ENCODE data around the gene RANBP6. TPM values are rescaled to one million over a fixed set of nuclear protein-coding genes. Genes with fewer than 3 reads are reported as not detected.

Gene RANBP6
- total and polyA plus RNA-seq, 2 donors (not counting 1 experiment from before 2014, with no cell fraction given) = 7.2 to 25.9 TPM

GRCh38 chr9:6047020-6047419 lies 31.6 kb upstream of the RANBP6 start:
- Histone ChIP-seq H3K36me3 (replicated peaks in 1 of 2; ENCODE audit: control extremely low read depth in 1 of 2, control insufficient read depth in 1 of 2, extremely low read depth in 1 of 2, insufficient read depth in 2 of 2, low read length in 1 of 2) (no peaks in the 10 kb centered on the region), H3K79me2 (ENCODE audit: control insufficient read depth, insufficient read depth, low read length) (no peaks in the 10 kb centered on the region), H4K20me1 (ENCODE audit: control insufficient read depth, insufficient read depth, low read length, poor library complexity, severe bottlenecking) (no peaks in the 10 kb centered on the region), H3K4me2 (replicated peaks; ENCODE audit: low read depth, low read length, poor library complexity, severe bottlenecking) (no peak overlapping the region), H2AFZ (ENCODE audit: insufficient read depth, low read depth, low read length, poor library complexity, severe bottlenecking) (no peak overlapping the region), H3K27me3 (replicated peaks in 1 of 4; ENCODE audit: control extremely low read depth in 1 of 4, control insufficient read depth in 3 of 4, insufficient read depth in 4 of 4, low read length in 3 of 4) (peaks cover 0 to 6% (median 1%) of the 10 kb centered on the region in 4 experiments), H3K4me3 (ENCODE audit: control extremely low read depth in 1 of 5, extremely low read depth in 1 of 5, insufficient read depth in 1 of 5, low read depth in 2 of 5, low read length in 4 of 5) (no peak overlapping the region), H3K27ac (ENCODE audit: low read length in 2 of 2) (no peak overlapping the region), H3K9ac (ENCODE audit: low read length) (no peak overlapping the region), H3K9me3 (ENCODE audit: control extremely low read depth in 1 of 3, control insufficient read depth in 2 of 3, insufficient read depth in 1 of 3, low read length in 2 of 3) (peaks cover 0 to 4% (median 0%) of the 10 kb centered on the region in 3 donors), H3K4me1 (ENCODE audit: control insufficient read depth in 2 of 2, insufficient read depth in 2 of 2, low read length in 2 of 2) (peaks cover 9 to 17% of the 10 kb centered on the region in 2 donors)
- intact Hi-C loops (cut with micrococcal nuclease) = no loop called here
- Mint-ChIP-seq H3K27ac (no peak overlapping the region), H3K4me1 (peaks cover 15% of the 10 kb centered on the region), H3K9me3 (ENCODE audit: insufficient read depth) (no peaks in the 10 kb centered on the region), H3K4me3 (no peak overlapping the region), H3K27me3 (peaks cover 12% of the 10 kb centered on the region)
- 85% methylated on average over 2 of the region's 4 CpGs for WGBS (ENCODE audit: insufficient coverage)
- ATAC-seq (ENCODE audit: low read depth) (no peak), DNase-seq (no peak)
- CTCF ChIA-PET = interaction anchor here (1.3 kb wide), 1 partner anchor 259 kb away, joined by 3 read pairs; no protein-coding TSS in a partner anchor
- POLR2A ChIA-PET = no interaction called here
- TF ChIP-seq, protein P1, sequence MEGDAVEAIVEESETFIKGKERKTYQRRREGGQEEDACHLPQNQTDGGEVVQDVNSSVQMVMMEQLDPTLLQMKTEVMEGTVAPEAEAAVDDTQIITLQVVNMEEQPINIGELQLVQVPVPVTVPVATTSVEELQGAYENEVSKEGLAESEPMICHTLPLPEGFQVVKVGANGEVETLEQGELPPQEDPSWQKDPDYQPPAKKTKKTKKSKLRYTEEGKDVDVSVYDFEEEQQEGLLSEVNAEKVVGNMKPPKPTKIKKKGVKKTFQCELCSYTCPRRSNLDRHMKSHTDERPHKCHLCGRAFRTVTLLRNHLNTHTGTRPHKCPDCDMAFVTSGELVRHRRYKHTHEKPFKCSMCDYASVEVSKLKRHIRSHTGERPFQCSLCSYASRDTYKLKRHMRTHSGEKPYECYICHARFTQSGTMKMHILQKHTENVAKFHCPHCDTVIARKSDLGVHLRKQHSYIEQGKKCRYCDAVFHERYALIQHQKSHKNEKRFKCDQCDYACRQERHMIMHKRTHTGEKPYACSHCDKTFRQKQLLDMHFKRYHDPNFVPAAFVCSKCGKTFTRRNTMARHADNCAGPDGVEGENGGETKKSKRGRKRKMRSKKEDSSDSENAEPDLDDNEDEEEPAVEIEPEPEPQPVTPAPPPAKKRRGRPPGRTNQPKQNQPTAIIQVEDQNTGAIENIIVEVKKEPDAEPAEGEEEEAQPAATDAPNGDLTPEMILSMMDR (IDR thresholded peaks at IDR 0.05) = no peak
- no peak for TF ChIP-seq EZH2 (IDR thresholded peaks at IDR 0.05; ENCODE audit: borderline replicate concordance, insufficient read depth, low read depth, low read length, poor library complexity, severe bottlenecking)

- no peak overlapping the region for H3K4me3 Mint-ChIP-seq
- Histone ChIP-seq H3K4me3 (ENCODE audit: control extremely low read depth in 1 of 5, extremely low read depth in 1 of 5, insufficient read depth in 1 of 5, low read depth in 2 of 5, low read length in 4 of 5) (no peak overlapping the region), H3K9me3 (ENCODE audit: control extremely low read depth in 1 of 3, control insufficient read depth in 2 of 3, insufficient read depth in 1 of 3, low read length in 2 of 3) (peaks cover 0 to 3% (median 0%) of the 10 kb centered on the region in 3 donors), H3K79me2 (ENCODE audit: control insufficient read depth, insufficient read depth, low read length) (no peaks in the 10 kb centered on the region), H4K20me1 (ENCODE audit: control insufficient read depth, insufficient read depth, low read length, poor library complexity, severe bottlenecking) (no peaks in the 10 kb centered on the region), H3K27ac (ENCODE audit: low read length in 2 of 2) (no peak overlapping the region), H3K9ac (ENCODE audit: low read length) (no peak overlapping the region), H3K4me2 (replicated peaks; ENCODE audit: low read depth, low read length, poor library complexity, severe bottlenecking) (no peak overlapping the region), H3K36me3 (replicated peaks in 1 of 2; ENCODE audit: control extremely low read depth in 1 of 2, control insufficient read depth in 1 of 2, extremely low read depth in 1 of 2, insufficient read depth in 2 of 2, low read length in 1 of 2) (no peaks in the 10 kb centered on the region), H3K27me3 (replicated peaks in 1 of 4; ENCODE audit: control extremely low read depth in 1 of 4, control insufficient read depth in 3 of 4, insufficient read depth in 4 of 4, low read length in 3 of 4) (peaks cover 0 to 6% (median 1%) of the 10 kb centered on the region in 4 experiments), H3K4me1 (ENCODE audit: control insufficient read depth in 2 of 2, insufficient read depth in 2 of 2, low read length in 2 of 2) (peaks cover 0 to 7% of the 10 kb centered on the region in 2 donors), H2AFZ (ENCODE audit: insufficient read depth, low read depth, low read length, poor library complexity, severe bottlenecking) (no peak overlapping the region)
- peaks cover 6% of the 10 kb centered on the region for H3K4me1 Mint-ChIP-seq
- H3K27me3 Mint-ChIP-seq = peaks cover 19% of the 10 kb centered on the region
- ChIA-PET POLR2A (interaction anchor here (0.5 kb wide), 1 partner anchor 691 kb away, joined by 6 read pairs; no protein-coding TSS in a partner anchor), CTCF (interaction anchor here (0.9 to 3.9 kb wide), 2 partner anchors 22 to 43 kb away, joined by 3 to 16 read pairs; no protein-coding TSS in a partner anchor)
- WGBS (ENCODE audit: insufficient coverage) = 88% methylated on average over 2 of the region's 4 CpGs
- intact Hi-C loops (cut with micrococcal nuclease) = no loop called here
- H3K27ac Mint-ChIP-seq = no peak overlapping the region
- DNase-seq = no peak
- ATAC-seq (ENCODE audit: low read depth) = no peak
- TF ChIP-seq EZH2 (IDR thresholded peaks at IDR 0.05; ENCODE audit: borderline replicate concordance, insufficient read depth, low read depth, low read length, poor library complexity, severe bottlenecking) = no peak
- TF ChIP-seq, protein P1 (IDR thresholded peaks at IDR 0.05) = no peak
- no peaks in the 10 kb centered on the region for H3K9me3 Mint-ChIP-seq (ENCODE audit: insufficient read depth)
Observed at GRCh38 chr9:6045364-6045763, 29.9 kb upstream of the RANBP6 start.
